Activated T-helper 9 cell treated with anti-CD3 and anti-CD28 coated beads, Interleukin-2, amount 50 U/mL, for 16 hours (primary cell): Measurements from ENCODE around the gene SEMA6A.
A peak's percentile ranks its signal among the peaks of the same experiment; 100 is the strongest.

Experiments used
- DNase-seq: peaks from one replicate; pipeline ENCODE4 v3.0.0-alpha.2; 2020; ENCODE audit warnings: low read depth

The SEMA6A gene

GRCh38 chr5:116574367-116575325 lies at the start of gene SEMA6A:
Gene SEMA6A (minus strand): TSS chr5:116574823. CDS start chr5:116504944, 69,879 bp downstream.
- peak; percentile 4 for DNase-seq

GRCh38 chr5:116622375-116623050 lies 47.9 kb upstream of the SEMA6A start:
- no peak for DNase-seq

GRCh38 chr5:116621599-116621998 lies 47.0 kb upstream of the SEMA6A start:
- DNase-seq, result no peak

GRCh38 chr5:116616876-116617275 lies 42.3 kb upstream of the SEMA6A start:
- no peak for DNase-seq

GRCh38 chr5:116614603-116614920 lies 39.9 kb upstream of the SEMA6A start:
- no peak for DNase-seq

GRCh38 chr5:116613445-116613844 lies 38.8 kb upstream of the SEMA6A start:
- DNase-seq, result no peak

GRCh38 chr5:116612431-116612830 lies 37.8 kb upstream of the SEMA6A start:
- no peak for DNase-seq

GRCh38 chr5:116605310-116606070 lies 30.9 kb upstream of the SEMA6A start:
- no peak for DNase-seq

- DNase-seq, result no peak
Observed at GRCh38 chr5:116604805-116605204, 30.2 kb upstream of the SEMA6A start.

GRCh38 chr5:116600876-116601275 lies 26.3 kb upstream of the SEMA6A start:
- no peak for DNase-seq

- DNase-seq, result no peak
Observed at GRCh38 chr5:116598911-116599310, 24.3 kb upstream of the SEMA6A start.

GRCh38 chr5:116595498-116595897 lies 20.9 kb upstream of the SEMA6A start:
- no peak for DNase-seq

GRCh38 chr5:116593340-116593739 lies 18.7 kb upstream of the SEMA6A start:
- no peak for DNase-seq

- no peak for DNase-seq
Observed at GRCh38 chr5:116585227-116585626, 10.6 kb upstream of the SEMA6A start.

- no peak for DNase-seq
Observed at GRCh38 chr5:116583862-116584222, 9.2 kb upstream of the SEMA6A start.

GRCh38 chr5:116583085-116583861 lies 8.7 kb upstream of the SEMA6A start:
- no peak for DNase-seq

- DNase-seq, result no peak
Observed at GRCh38 chr5:116581910-116582309, 7.3 kb upstream of the SEMA6A start.

- DNase-seq, result no peak
Observed at GRCh38 chr5:116579144-116579543, 4.5 kb upstream of the SEMA6A start.

GRCh38 chr5:116578676-116579075 lies 4.1 kb upstream of the SEMA6A start:
- no peak for DNase-seq

GRCh38 chr5:116577064-116577788 lies 2.6 kb upstream of the SEMA6A start:
- no peak for DNase-seq

- DNase-seq, result no peak
Observed at GRCh38 chr5:116576053-116576713, 1.6 kb upstream of the SEMA6A start.
